Measurements from ENCODE around the gene FLT4. TPM values are rescaled to one million over a fixed set of nuclear protein-coding genes. Genes with fewer than 3 reads are reported as not detected.
A peak's percentile ranks its signal among the peaks of the same experiment; 100 is the strongest.

FLT4 gene
- total and polyA plus RNA-seq, 7 donors = 0.23 to 16.9 (median 6.2) TPM

- Histone ChIP-seq H3K36me3 (no peaks in the 10 kb centered on the region), H3K9me3 (no peaks in the 10 kb centered on the region), H3K4me3 (no peak overlapping the region), H3K4me1 (no peaks in the 10 kb centered on the region), H3K27ac (no peak overlapping the region), H3K27me3 (no peaks in the 10 kb centered on the region)
- TF ChIP-seq CTCF (IDR thresholded peaks at IDR 0.05) = no peak
- TF ChIP-seq POLR2AphosphoS5 (IDR thresholded peaks at IDR 0.05) = no peak
- no peak for TF ChIP-seq EP300 (IDR thresholded peaks at IDR 0.05)
- no peak for TF ChIP-seq POLR2A (IDR thresholded peaks at IDR 0.05)
- 88 to 94% methylated on average over 12 of the region's 12 CpGs for WGBS, 2 donors
- DNase-seq = peak; percentile 48
- intact Hi-C loops (cut with DNase I) = no loop called here
Observed at GRCh38 chr5:180600554-180601041, 48.8 kb downstream of the FLT4 start.

- WGBS, 2 donors = 74 to 82% methylated on average over 16 of the region's 16 CpGs
- no peaks in the 10 kb centered on the region for H3K36me3 ChIP-seq
- TF ChIP-seq EP300 (IDR thresholded peaks at IDR 0.05) (no peak), POLR2A (IDR thresholded peaks at IDR 0.05) (no peak), POLR2AphosphoS5 (IDR thresholded peaks at IDR 0.05) (no peak), CTCF (IDR thresholded peaks at IDR 0.05) (no peak)
- no peaks in the 10 kb centered on the region for H3K9me3 ChIP-seq
- H3K27ac ChIP-seq = no peak overlapping the region
- intact Hi-C loops (cut with DNase I) = no loop called here
- H3K4me3 ChIP-seq = no peak overlapping the region
- no peaks in the 10 kb centered on the region for H3K4me1 ChIP-seq
- H3K27me3 ChIP-seq = no peaks in the 10 kb centered on the region
- DNase-seq = no peak
Observed at GRCh38 chr5:180599981-180600553, 49.3 kb downstream of the FLT4 start.

GRCh38 chr5:180599590-180599914, 49.8 kb downstream of the FLT4 start:
- Histone ChIP-seq H3K27me3 (no peaks in the 10 kb centered on the region), H3K9me3 (no peaks in the 10 kb centered on the region), H3K36me3 (no peaks in the 10 kb centered on the region), H3K4me1 (no peaks in the 10 kb centered on the region), H3K4me3 (no peak overlapping the region), H3K27ac (no peak overlapping the region)
- intact Hi-C loops (cut with DNase I) = no loop called here
- TF ChIP-seq POLR2A (IDR thresholded peaks at IDR 0.05) = no peak
- TF ChIP-seq EP300 (IDR thresholded peaks at IDR 0.05) = no peak
- no peak for TF ChIP-seq POLR2AphosphoS5 (IDR thresholded peaks at IDR 0.05)
- TF ChIP-seq CTCF (IDR thresholded peaks at IDR 0.05) = no peak
- 92% methylated on average over 6 of the region's 6 CpGs for WGBS, 2 donors
- DNase-seq = no peak

GRCh38 chr5:180598797-180599589, 50.4 kb downstream of the FLT4 start:
- WGBS, 2 donors = 87 to 90% methylated on average over 16 of the region's 16 CpGs
- peak; percentile 52 for DNase-seq
- intact Hi-C loops (cut with DNase I) = no loop called here

More at GRCh38 chr5:180598797-180599589, 50.4 kb downstream of the FLT4 start:
- no peaks in the 10 kb centered on the region for H3K9me3 ChIP-seq
- H3K4me3 ChIP-seq = no peak overlapping the region
- H3K4me1 ChIP-seq = no peaks in the 10 kb centered on the region
- H3K27ac ChIP-seq = no peak overlapping the region
- H3K36me3 ChIP-seq = no peaks in the 10 kb centered on the region
- no peak for TF ChIP-seq CTCF (IDR thresholded peaks at IDR 0.05)
- no peak for TF ChIP-seq EP300 (IDR thresholded peaks at IDR 0.05)
- no peak for TF ChIP-seq POLR2A (IDR thresholded peaks at IDR 0.05)
- TF ChIP-seq POLR2AphosphoS5 (IDR thresholded peaks at IDR 0.05) = no peak
- no peaks in the 10 kb centered on the region for H3K27me3 ChIP-seq

Measured in sigmoid colon (tissue), 7 donors.